GM19351 (cell line): ENCODE measurements around the gene CERK.
A peak's percentile ranks its signal among the peaks of the same experiment; 100 is the strongest.

Experiments
- ATAC-seq: cut with Tn5 transposase; IDR thresholded peaks from one replicate; pipeline ENCODE4 v1.9.1; 2021; ENCODE audit warnings: mild to moderate bottlenecking, moderate library complexity; ENCODE audit not compliant: unreplicated experiment

Gene CERK

GRCh38 chr22:46764779-46765485 is 26.9 kb upstream of the CERK start:
- ATAC-seq: no peak

- ATAC-seq: no peak
These were observed 26.2 kb upstream of the CERK start for GRCh38 chr22:46764140-46764680.

GRCh38 chr22:46763051-46763705 is 25.1 kb upstream of the CERK start:
- ATAC-seq: peak; percentile 67

- peak; percentile 64 for ATAC-seq
These were observed 24.4 kb upstream of the CERK start, which contains the start of gene TBC1D22A for GRCh38 chr22:46762238-46763050. Gene TBC1D22A, plus strand, starts transcription at chr22:46762650. Its CDS starts 137 bp downstream, at chr22:46762787.

GRCh38 chr22:46761539-46762237 is 23.6 kb upstream of the CERK start:
- no peak for ATAC-seq

- no peak for ATAC-seq
These were observed 23.0 kb upstream of the CERK start for GRCh38 chr22:46761017-46761416.

GRCh38 chr22:46758867-46759290 is 20.8 kb upstream of the CERK start:
- no peak for ATAC-seq

GRCh38 chr22:46758121-46758520 is 20.1 kb upstream of the CERK start:
- no peak for ATAC-seq

GRCh38 chr22:46757104-46757503 is 19.1 kb upstream of the CERK start:
- no peak for ATAC-seq

GRCh38 chr22:46756097-46756496 is 18.0 kb upstream of the CERK start:
- no peak for ATAC-seq

GRCh38 chr22:46755525-46755924 is 17.5 kb upstream of the CERK start:
- no peak for ATAC-seq

- no peak for ATAC-seq
These were observed 16.8 kb upstream of the CERK start for GRCh38 chr22:46754826-46755225.

- no peak for ATAC-seq
These were observed 16.2 kb upstream of the CERK start for GRCh38 chr22:46754110-46754799.

GRCh38 chr22:46753761-46754109 is 15.7 kb upstream of the CERK start:
- ATAC-seq: no peak

GRCh38 chr22:46753360-46753759 is 15.3 kb upstream of the CERK start:
- no peak for ATAC-seq

- no peak for ATAC-seq
These were observed 14.9 kb upstream of the CERK start for GRCh38 chr22:46752988-46753310.

GRCh38 chr22:46752286-46752987 is 14.4 kb upstream of the CERK start:
- no peak for ATAC-seq

GRCh38 chr22:46750863-46751443 is 12.9 kb upstream of the CERK start:
- ATAC-seq: no peak

GRCh38 chr22:46750530-46750800 is 12.4 kb upstream of the CERK start:
- no peak for ATAC-seq
